Epidermal melanocyte (primary cell): ENCODE data around the gene ZNF616.
A peak's percentile ranks its signal among the peaks of the same experiment; 100 is the strongest.
"Not testable (repeated sequence)": the region's sequence is repeated elsewhere in the genome, so short reads cannot be mapped to it uniquely, and the experiment has no call there.

ENCODE experiments used
- DNase-seq: peaks from one replicate; pipeline ENCODE4 v3.0.0; 2011; ENCODE audit warnings: low spot score; ENCODE audit not compliant: insufficient read length

Gene ZNF616

DNA sequence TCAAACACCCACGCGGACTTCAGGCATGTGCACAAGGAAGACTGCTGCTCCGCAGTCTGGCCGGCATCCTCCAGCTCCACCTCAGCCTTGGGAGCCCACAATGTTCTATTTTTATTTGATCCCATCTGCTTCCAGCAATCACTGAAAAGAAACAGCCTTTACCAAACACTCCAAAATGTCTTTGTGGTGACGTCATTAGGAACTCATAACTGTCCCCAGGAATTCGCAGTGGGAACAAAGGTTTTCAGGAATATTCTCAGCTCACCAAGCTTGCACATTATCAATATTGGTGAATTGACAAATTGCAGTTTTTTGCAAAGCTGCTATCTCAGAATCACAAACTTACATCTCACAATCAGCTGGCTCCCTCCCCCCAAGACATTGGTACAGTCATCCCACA is 29.0 kb downstream of the ZNF616 start:
- DNase-seq = no peak

DNA sequence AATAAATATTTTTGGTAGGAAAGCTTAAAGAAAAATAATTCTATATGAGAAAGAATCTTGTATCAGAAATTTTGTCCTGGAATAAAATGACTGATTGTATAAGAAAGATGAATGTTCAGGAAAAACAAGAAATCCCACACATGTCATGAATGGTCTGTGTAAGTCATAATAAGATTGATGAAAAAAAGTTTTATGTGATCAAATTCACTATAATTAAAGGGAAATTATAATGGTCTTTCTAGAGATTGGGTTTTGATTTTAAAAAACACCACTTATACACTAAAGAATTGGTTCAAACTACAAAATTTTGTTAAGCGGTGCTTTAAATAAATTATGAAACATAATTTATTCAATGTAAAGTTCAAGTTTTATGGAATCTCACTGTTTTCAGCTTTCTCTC is 37.0 kb downstream of the ZNF616 start:
- DNase-seq = no peak

DNA sequence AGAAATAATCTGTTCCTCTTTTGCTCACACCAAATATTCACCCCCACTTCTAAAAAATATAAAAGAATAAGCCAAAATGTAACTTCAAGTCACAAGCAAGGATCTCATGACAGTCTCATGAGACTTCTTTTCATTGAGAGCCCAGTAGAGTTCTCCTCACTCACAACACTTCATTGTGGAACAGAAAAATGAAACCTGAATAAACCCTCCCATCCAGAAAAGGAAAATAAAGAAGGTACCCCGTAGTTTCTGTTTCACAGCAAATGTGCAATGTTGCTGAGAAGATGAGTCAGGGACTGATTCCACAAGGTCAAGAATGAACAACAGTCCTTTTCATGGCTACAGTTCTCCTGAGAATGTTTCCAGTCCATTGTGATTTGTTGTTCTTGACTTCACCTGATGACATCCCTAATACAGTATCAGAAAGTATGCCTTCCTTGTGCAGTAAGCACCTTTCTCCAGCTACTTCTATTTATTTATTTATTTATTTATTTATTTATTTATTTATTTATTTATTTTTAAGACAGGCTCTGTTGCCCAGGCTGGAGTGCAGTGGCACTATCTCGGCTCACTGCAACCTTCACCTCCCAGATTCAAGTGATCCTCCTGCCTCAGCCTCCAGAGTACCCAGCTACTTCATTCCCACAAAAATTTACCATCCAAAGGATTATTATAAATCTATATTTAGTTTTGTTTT is 37.7 kb downstream of the ZNF616 start:
- DNase-seq = no peak

DNA sequence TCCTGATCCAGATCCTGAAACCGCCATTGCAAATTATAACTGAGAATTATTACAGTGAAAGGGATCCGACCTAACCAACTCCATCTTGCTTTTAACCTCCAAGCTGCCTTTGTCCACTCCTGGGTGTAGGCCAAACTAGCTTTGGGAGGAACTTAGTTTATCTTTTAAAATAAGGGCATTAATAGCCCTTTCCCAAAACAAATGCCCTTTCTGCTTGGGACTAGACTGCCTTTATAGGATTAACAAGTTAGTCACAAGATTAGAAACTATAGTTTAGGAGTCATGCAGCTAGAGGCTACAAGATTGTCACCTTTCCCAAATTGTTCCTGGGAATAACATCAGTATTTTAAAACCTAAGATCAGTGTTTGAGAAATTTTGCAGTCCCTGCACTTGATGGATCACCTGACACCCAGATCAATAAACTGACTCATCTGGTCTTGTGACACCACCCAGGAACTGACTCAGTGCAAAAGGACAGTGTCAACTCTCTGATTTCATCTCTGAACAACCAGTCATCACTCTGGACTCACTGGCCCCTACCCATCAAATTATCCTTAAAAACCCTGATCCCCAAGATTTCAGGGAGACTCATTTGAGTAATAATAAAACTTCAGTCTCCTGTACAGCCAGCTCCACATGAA is 40.1 kb downstream of the ZNF616 start:
- DNase-seq = no peak

DNA sequence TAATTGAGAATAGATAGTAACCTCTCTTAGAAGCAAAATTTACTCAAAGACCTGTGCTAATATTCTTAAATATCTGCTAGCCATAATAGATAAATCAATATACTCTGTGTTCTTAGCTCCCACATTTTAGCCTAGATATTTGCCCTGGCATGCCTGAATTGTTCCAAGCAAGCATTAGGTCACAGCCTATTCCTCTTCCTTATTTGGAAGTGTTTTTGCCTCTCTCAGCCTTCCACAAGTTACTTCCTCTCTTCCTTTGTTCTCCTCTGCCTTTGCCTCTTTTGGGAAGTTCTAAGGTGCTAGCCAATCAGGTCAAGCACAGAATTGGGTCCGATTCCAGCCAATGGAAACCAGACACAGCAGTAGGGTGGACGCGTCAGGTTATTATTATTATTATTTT is 43.3 kb downstream of the ZNF616 start:
- DNase-seq = not testable (repeated sequence)

DNA sequence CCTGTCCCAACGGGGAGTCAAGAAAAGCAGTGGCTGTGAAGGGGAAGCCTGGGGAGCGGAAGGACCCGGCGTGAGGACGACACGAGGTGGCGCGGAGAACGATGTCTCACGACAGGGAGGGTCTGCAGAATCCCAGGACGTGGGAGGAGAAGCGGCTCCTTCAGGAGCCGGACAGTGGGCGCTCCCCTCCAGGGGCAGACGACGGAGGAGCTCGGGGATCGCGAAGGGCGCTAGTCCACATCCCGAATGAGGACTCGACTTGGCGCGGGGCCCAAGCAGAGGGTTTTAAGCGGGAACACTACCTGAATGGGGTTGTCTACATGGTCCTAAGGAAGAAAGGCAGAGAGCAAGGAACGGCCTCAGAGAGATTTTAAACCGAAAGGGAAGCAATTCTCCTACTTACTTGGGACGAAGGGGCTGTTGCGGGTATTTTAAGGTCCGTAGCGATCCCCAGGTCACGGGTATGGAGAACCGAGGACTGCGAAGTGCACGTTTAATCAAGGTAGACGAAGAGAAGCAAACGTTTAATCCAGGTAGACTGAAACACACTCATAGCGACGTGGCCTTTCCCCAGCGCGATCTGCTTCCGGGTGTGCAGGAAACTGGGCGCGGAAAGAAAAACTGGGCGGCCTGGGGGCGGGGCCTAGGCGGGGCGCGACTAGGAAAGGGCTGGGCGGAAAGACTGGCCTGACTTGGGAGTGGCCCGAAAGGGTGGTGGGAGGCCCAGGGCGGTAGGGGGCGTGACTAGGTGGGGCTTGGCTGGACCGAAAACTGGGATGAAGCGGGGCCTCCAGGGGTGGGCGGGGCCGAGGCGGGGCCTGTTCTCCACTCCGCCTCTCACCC is 44.3 kb downstream of the ZNF616 start, which contains the start of gene ZNF841:
ZNF841 (minus strand) TSS at position 594 of the 843 bp plus-strand sequence. CDS start 10,964 bp downstream, outside the sequence.
- DNase-seq = peak; percentile 73

DNA sequence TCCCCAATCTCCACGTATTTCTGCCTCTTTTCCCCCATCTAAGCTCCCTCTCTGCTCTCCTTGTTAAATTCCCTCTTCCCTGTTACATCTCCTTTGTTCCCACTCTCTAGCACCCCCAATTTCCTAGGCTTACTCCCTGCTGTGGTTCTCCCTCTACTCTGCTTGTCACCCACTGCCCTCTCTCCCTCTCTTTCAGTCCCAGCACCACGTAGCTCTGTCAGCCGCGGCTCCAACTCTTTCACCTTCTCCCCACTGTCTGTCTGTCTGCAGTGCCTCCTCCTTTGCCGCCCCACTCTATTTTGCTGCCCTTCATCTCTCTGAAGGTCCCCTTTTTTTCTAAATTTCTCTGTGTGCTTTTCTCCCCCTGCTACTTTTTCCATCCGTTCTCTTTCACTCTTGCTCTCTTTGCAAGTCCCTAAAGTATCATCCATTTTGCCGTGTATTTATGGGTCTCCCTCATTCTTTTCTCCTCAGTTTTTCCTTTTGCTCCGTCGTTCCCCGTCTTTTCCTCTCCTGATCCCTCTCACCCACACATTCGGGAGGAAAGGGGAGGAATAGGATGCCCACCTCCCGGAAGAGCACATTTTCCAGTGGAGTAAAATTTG is 45.1 kb downstream of the ZNF616 start:
- no peak for DNase-seq

DNA sequence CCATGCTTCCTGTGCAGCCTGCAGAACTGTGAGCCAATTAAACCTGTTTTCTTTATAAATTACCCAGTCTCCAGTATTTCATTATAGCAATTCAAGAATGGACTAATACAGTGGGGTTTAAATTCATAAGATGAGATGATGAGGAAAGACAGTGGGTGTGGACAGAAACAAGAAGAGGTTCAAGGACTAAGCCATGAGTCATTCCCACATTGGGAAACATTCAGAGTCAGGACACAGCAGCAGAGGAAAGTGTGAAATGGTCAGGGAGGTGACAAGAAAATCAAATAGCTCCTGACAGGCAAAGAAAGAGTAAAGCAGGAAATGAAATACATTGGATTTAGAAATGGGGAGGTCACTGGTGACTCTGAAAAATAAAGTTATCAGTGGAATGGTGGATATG is 53.3 kb downstream of the ZNF616 start:
- no peak for DNase-seq

DNA sequence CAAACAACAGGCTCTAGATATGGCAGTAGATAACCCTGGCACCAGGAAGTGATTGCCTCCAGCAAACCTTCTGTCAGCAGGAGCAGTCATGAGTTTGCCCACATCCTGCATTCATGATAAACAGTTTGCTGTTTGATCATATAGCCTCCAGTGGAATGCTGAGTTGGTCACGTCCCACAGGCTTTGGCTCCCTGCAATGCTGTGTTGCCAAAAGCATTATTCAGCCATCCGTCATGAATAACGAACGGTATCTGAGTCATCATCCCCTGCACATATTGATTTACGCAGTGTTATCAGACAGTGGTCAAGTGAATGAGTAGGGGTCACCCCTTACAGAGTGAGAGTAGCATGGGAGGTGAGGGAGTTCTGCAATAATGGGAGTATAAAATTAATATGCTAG is 69.2 kb downstream of the ZNF616 start:
- DNase-seq = no peak

DNA sequence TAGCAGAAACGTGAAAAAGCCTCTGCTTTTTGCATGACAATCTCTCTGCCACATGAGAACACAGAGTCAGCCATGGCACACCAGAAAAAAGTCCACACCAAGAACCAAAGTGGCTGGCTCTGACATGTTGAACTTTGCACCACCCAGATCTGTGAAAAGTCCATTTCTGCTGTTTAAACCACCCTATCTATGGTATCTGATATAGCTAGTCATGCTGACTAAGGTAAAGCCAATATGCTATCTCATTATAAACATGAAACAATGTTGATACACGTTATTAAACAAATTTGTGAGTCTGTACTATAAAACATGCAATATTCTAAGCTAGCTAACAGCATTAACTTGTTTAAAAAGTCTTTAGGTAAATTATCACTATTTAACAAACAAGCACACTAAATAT is 70.1 kb downstream of the ZNF616 start:
- no peak for DNase-seq

DNA sequence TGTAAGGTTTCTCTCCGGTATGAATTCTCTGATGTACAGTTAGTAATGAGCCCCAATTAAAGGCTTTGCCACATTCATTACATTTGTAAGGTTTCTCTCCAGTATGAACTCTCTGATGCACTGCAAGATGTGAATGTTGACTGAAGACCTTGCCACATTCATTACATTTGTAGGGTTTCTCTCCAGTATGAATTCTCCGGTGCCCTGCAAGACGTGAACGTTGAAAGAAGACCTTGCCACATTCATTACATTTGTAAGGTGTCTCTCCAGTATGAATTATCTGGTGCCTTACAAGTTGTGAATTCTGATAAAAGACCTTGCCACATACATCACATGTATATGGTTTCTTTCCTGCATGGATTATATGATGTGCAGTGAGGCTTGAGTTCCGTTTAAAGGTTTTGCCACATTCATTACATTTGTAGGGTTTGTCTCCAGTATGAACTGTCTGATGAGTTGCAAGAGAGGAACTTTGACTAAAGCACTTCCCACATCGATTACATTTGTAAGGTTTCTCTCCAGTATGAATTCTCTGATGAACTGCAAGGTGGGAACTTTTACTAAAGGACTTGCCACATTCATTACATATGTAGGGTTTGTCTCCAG is 73.4 kb downstream of the ZNF616 start:
- no peak for DNase-seq

DNA sequence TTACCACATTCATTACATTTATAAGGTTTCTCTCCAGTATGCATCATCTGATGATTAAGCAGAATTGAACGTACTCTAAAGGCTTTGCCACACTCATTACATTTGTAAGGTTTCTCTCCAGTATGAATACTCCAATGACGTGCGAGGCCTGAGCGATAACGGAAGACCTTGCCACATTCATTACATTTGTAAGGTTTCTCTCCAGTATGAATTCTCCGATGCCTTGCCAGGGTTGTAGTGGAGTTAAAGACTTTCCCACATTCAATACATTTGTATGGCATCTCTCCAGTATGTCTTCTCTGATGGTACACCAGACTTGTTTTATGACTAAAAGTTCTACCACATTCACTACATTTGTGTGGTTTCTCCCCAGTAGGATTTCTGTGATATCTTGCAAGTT is 74.3 kb downstream of the ZNF616 start:
- no peak for DNase-seq
